Activated CD8-positive, alpha-beta memory T cell treated with anti-CD3 and anti-CD28 coated beads, Interleukin-2, amount 50 U/mL, for 24 hours (primary cell): ENCODE data around the gene EBF3.

ENCODE experiments used
- DNase-seq: peaks from one replicate; pipeline ENCODE4 v3.0.0-alpha.2; 2020; ENCODE audit errors: extremely low read depth

Gene EBF3

DNA sequence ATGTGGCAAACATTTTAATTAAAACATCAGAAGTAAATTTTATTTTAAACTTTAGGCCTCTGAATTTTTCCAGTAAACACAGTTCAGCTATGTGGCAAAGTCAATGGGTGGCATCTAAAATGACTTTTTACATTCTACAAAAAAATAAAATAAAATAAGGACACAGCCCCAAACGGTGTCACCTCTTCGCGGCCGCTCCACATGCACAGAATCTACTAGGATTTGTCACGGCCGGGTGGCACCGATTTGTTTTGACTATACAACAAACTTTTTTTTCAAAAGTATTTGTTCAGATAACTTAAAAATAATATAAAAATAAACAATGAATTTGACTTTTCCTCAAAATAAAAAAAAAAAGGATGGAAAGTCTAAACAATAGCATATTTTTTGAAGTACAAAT lies 127.8 kb downstream of the EBF3 start:
- DNase-seq: no peak

DNA sequence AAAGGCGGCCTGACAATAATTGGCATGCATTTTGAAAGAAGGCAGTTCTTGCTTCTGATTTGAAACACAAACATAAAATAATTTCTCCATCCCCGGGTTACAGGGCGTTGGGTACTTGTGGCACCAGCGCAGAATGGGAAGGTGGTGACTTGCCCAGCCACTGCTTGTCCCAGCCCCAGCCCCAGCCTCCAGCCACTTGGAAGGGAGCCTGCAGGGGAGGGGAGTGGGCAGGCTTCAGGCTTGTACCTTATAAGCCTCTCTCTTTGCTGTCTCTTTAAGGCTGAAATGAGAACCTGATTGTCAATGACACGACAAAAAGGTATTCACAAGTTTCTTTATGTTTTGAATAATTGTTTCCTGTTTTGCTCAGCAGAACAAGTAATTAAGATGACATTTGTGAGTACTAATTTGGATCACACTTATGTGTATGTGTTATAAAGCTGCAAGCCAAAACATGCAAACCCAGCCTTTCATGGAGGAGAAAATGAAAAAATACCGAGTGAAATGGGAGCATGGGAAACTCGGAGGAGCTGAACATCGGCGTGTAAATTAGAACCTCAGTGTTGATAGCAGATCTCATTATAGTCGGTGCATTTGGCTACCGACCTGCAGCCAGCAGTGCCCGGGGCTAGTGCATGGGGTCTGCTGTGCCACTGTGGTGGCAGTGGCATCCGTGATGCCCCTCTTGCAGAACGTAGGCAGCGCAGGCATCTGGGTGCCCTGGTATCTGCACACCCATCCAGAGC lies 129.9 kb downstream of the EBF3 start:
- DNase-seq: no peak

DNA sequence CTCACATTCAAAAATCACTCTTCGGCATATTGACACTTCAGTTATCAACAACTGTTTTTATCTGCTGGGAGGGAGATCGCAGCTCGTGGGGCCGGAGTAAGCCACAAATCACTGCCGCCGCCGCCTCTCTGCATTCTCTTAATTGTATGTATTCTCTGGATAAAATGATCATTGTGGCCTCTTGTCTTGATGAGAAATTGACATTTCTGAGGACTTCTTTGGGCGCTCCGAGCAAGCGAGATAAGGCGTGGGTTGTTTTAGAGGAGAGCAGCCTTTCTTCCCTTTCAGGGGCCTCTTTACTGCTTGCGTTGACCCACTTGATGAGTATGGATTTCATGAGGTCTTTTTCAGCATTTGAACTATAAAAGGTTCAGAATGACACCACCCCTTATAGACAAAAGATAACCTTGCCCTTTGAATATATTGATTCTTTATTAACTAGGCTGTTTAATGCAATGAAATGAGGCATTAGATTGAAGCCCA lies 130.6 kb downstream of the EBF3 start:
- DNase-seq: no peak

DNA sequence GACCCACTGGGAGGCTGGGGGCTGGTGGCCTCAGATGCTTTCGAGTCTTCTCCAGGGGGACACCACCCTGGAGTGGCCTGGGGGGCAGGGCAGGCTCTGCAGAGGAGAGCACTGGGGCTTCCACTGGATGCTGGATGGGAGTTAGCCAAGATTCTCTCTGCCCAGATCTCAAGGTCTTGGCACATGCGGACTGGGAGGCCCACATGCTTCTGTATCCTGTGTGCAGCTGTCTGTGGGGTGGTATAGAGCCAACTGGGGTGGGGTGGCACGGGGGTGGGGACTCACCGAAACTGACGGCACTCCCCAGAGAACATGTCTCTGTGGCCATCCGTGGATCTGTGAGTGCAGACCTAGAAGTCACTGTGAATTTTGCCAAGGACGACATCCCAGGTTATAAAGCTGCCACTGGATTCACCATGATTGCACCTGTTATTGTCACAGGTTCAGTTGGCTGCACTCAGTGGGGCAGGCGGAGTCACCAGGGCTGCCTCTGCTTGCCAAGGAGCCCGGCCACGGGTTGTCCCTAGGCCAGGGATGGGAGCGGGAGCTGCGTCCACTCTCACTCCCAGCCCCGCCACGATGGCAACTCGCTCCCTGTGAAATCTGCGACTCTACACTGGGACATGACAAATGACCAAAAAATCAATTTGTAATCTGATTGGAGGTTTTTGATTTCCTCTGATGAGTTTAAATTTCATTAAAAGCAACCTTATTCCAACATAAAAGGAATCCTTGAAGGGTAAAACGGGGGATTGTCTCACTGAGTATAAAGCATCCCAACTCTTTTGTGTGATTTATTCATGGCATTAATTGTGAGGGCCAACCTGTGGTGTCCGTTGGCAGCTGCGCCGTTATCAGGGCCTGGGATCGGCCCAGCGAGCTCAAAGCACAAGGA lies 131.3 kb downstream of the EBF3 start:
- no peak for DNase-seq

DNA sequence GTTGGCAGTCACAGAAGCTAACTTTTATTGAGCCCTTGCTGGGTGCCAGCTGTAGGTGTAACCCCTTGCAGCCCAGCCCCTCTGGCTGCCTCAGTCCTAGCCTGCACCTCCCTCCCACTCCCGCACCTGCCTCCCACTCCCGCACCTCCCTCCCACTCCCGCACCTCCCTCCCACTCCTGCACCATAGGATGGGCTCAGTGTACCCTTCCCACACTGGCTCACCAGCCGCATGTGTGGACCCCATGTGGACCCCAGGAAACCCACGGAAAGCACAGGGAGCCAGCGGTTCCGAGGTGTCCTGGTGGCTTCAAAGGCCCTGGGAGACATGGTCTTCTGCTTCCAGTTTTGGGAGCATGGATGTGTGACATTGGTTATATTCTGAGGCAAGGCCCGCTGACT lies 132.9 kb downstream of the EBF3 start:
- DNase-seq: no peak

GRCh38 chr10:129825826-129826225 lies 138.2 kb downstream of the EBF3 start:
- no peak for DNase-seq

- no peak for DNase-seq
These were observed 138.9 kb downstream of the EBF3 start for GRCh38 chr10:129825221-129825620.

GRCh38 chr10:129820451-129820850 lies 143.6 kb downstream of the EBF3 start:
- DNase-seq: no peak

GRCh38 chr10:129816656-129817045 lies 147.4 kb downstream of the EBF3 start:
- DNase-seq: no peak

GRCh38 chr10:129815898-129816655 lies 148.0 kb downstream of the EBF3 start:
- no peak for DNase-seq

GRCh38 chr10:129814681-129815646 lies 149.1 kb downstream of the EBF3 start:
- no peak for DNase-seq

- DNase-seq: no peak
These were observed 151.7 kb downstream of the EBF3 start for GRCh38 chr10:129812398-129812797.

- no peak for DNase-seq
These were observed 152.9 kb downstream of the EBF3 start for GRCh38 chr10:129811208-129811607.

- DNase-seq: no peak
These were observed 154.2 kb downstream of the EBF3 start for GRCh38 chr10:129809841-129810240.

DNA sequence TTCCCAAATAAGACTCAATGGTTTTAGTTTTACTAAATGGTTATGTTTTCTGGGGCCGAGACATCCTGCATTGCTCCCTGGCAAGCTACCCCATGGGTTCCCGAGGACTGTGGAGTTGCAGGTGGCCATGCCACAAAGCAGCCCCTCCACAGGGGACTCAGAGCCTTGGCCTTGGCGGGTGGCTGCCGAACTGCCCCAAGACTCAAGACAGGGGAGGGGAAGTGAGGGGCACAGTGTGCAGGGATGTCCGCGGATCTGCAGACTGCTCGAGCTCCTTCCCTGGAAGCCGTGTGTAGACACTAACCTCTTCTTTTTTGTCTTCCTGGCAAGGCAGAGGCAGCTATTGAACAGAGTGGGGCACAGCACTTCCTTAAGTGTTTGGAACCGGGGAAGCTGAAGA lies 154.6 kb downstream of the EBF3 start:
- DNase-seq: no peak

GRCh38 chr10:129808092-129808983 lies 155.7 kb downstream of the EBF3 start:
- DNase-seq: no peak

- no peak for DNase-seq
These were observed 156.9 kb downstream of the EBF3 start for GRCh38 chr10:129807211-129807610.

- no peak for DNase-seq
These were observed 163.2 kb downstream of the EBF3 start for GRCh38 chr10:129800796-129801340.

DNA sequence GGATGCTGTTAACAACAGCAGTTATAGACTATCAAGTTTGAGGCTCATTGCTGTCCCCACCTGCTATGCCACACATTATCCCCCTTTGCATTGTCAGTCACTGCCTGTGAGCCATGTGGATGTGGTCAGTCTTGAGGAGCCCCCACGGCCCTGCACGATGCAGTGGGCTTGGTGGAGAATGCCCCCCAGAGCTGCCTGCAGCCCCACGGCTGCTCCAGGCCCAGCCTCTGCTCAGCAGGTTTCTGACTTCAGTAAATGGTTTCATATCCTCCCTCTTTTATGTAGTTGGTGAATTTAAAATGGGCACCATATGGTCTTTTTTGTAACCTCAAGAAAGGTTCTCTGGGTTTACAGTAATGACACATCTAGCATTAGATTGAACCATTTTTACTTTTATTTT lies 164.1 kb downstream of the EBF3 start:
- no peak for DNase-seq
